ENCODE data around the gene NTM. TPM values are rescaled to one million over a fixed set of nuclear protein-coding genes. Genes with fewer than 3 reads are reported as not detected.

The NTM gene
- total and polyA plus RNA-seq, 2 donors (not counting 3 experiments of a cell fraction or from before 2014, with no cell fraction given), result 1.00 to 1.1 TPM

DNA sequence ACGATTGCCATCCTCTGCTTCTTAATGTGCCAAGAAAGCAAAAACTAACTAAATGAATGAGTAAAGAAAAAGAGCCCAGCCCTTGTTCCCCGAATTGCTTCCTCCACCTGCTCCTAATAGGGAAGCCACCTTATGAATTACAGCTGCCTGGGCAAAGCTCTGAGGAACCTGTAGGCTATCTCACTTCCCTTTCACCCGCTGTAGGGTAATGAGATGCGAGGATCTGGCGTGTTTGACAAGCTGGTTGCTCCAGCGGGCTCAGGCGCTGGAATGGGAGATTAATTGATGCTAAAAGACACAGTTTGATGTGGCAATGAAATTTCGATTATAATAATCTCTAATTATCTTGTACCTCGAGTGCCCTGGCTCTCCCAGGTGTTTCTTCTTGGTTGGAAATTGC lies 256.4 kb downstream of the NTM start:
- H3K4me1 ChIP-seq (ENCODE audit: control insufficient read depth, extremely low read depth, insufficient read depth, low read length), result no peaks in the 10 kb centered on the region
- no peak overlapping the region for H3K4me2 ChIP-seq (ENCODE audit: insufficient read depth, low read length)
- H3K9ac ChIP-seq (replicated peaks; ENCODE audit: extremely low read depth, insufficient read depth, low read length), result no peak overlapping the region
- H3K27me3 ChIP-seq (ENCODE audit: control insufficient read depth in 2 of 2, insufficient read depth in 2 of 2, low read length in 2 of 2), result no peaks in the 10 kb centered on the region
- H2AFZ ChIP-seq (ENCODE audit: low read depth, low read length), result no peak overlapping the region
- H3K9me1 ChIP-seq (replicated peaks; ENCODE audit: control insufficient read depth, extremely low read depth, insufficient read depth, low read length), result no peaks in the 10 kb centered on the region
- H3K4me3 ChIP-seq (replicated peaks in 1 of 3; ENCODE audit: insufficient read depth in 1 of 3, low read depth in 1 of 3, low read length in 3 of 3), result no peak overlapping the region
- H3K36me3 ChIP-seq (ENCODE audit: control insufficient read depth in 2 of 2, extremely low read depth in 1 of 2, insufficient read depth in 2 of 2, low read length in 2 of 2), result no peaks in the 10 kb centered on the region
- TF ChIP-seq, protein P1, sequence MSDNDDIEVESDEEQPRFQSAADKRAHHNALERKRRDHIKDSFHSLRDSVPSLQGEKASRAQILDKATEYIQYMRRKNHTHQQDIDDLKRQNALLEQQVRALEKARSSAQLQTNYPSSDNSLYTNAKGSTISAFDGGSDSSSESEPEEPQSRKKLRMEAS (IDR thresholded peaks at IDR 0.05; ENCODE audit: insufficient read depth, insufficient read length), result no peak
- TF ChIP-seq EZH2 (IDR thresholded peaks at IDR 0.05; ENCODE audit: borderline replicate concordance, low read depth, low read length, severe bottlenecking), result no peak
- no peak for TF ChIP-seq MYC (IDR thresholded peaks at IDR 0.05; ENCODE audit: low read depth, low read length)
- TF ChIP-seq POLR2AphosphoS5 (IDR thresholded peaks at IDR 0.05; ENCODE audit: insufficient read depth, low read depth, low read length), result no peak
- no peak for TF ChIP-seq CTCF (IDR thresholded peaks at IDR 0.05; ENCODE audit: extremely low read depth in 1 of 2, insufficient read depth in 1 of 2, low read depth in 1 of 2, low read length in 2 of 2)
- no peak for TF ChIP-seq GATA2 (IDR thresholded peaks at IDR 0.05; ENCODE audit: insufficient read depth, insufficient read length, low read depth, low read length)
- TF ChIP-seq FOS (IDR thresholded peaks at IDR 0.05; ENCODE audit: borderline replicate concordance, insufficient read depth, low read length), result no peak
- no peak for TF ChIP-seq POLR2A (IDR thresholded peaks at IDR 0.05; ENCODE audit: low read depth, low read length)
- no peak for TF ChIP-seq JUN (IDR thresholded peaks at IDR 0.05; ENCODE audit: borderline replicate concordance, insufficient read depth, insufficient read length, low read depth)
- no peaks in the 10 kb centered on the region for H4K20me1 ChIP-seq (replicated peaks; ENCODE audit: control insufficient read depth, extremely low read depth, insufficient read depth, low read length)
- POLR2A ChIA-PET, result no interaction called here
- H3K9me3 ChIP-seq (replicated peaks; ENCODE audit: control insufficient read depth, insufficient read depth, low read length), result no peaks in the 10 kb centered on the region
- dilution Hi-C loops (cut with MboI; ENCODE audit: extremely low pct_ligation_motif_present, low sequenced_read_pairs), result no loop called here
- FAIRE-seq, result no peak
- BruUV-seq (replicated peaks), result no TSS peak
- no peak for DNase-seq (ENCODE audit: low read depth, low spot score)
- H3K79me2 ChIP-seq (ENCODE audit: control insufficient read depth, insufficient read depth, low read length), result no peaks in the 10 kb centered on the region
- intact Hi-C loops (cut with micrococcal nuclease), result no loop called here
- CTCF ChIA-PET, result no interaction called here
- H3K27ac ChIP-seq (ENCODE audit: insufficient read depth, low read depth, low read length), result no peak overlapping the region

All from endothelial cell of umbilical vein (primary cell).